ENCODE measurements around the gene NUP188.

DNA sequence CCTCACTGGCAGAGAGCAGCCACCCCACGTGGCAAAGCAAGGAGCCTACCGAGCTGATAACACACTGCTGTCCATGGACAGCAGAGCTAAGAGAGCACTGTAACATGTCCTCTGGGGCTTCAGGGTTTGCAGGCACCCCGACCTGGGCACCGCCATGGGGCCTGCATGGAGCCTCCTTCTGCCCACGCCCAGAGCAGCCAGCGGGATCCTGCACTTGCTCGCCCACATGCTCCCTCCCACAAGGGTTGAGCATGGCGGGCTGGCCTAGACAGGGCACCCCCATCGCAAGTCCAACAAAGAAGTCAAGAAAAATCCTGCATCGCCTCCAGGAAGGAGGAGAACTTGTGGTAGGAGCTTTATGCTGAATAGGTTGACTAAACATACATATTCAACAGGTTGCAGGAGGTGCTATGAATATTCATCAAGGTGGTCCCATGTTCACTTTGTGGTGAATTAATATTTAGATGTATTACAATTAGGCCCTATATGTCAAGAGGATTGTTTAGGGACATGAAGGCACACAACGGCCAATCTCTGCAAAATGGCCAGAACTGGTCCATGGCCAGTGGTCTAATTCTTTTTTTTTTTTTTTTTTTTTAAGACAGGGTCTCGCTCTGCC, 85.2 kb downstream of the NUP188 start:
- TF ChIP-seq, protein P1, sequence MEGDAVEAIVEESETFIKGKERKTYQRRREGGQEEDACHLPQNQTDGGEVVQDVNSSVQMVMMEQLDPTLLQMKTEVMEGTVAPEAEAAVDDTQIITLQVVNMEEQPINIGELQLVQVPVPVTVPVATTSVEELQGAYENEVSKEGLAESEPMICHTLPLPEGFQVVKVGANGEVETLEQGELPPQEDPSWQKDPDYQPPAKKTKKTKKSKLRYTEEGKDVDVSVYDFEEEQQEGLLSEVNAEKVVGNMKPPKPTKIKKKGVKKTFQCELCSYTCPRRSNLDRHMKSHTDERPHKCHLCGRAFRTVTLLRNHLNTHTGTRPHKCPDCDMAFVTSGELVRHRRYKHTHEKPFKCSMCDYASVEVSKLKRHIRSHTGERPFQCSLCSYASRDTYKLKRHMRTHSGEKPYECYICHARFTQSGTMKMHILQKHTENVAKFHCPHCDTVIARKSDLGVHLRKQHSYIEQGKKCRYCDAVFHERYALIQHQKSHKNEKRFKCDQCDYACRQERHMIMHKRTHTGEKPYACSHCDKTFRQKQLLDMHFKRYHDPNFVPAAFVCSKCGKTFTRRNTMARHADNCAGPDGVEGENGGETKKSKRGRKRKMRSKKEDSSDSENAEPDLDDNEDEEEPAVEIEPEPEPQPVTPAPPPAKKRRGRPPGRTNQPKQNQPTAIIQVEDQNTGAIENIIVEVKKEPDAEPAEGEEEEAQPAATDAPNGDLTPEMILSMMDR (IDR thresholded peaks at IDR 0.05 in 2 of 3, conservative IDR thresholded peaks at IDR 0.05 in 1 of 3; ENCODE audit: control insufficient read depth in 2 of 3, extremely low read depth in 1 of 3, insufficient read depth in 1 of 3, low read depth in 3 of 3, low read length in 3 of 3) = no peak
- TF ChIP-seq CREM (IDR thresholded peaks at IDR 0.05; ENCODE audit: low read depth) (no peak), EP300 (IDR thresholded peaks at IDR 0.05; ENCODE audit: borderline replicate concordance in 1 of 2, control insufficient read depth in 1 of 2, low read depth in 2 of 2, low read length in 2 of 2) (no peak), POLR2AphosphoS5 (IDR thresholded peaks at IDR 0.05; ENCODE audit: low read length) (no peak), SIN3A (IDR thresholded peaks at IDR 0.05; ENCODE audit: low read depth, low read length) (no peak), CEBPB (IDR thresholded peaks at IDR 0.05; ENCODE audit: borderline replicate concordance in 1 of 2, low read depth in 2 of 2, low read length in 2 of 2) (no peak), SMAD1 (IDR thresholded peaks at IDR 0.05; ENCODE audit: low read depth, partially characterized antibody) (no peak), HCFC1 (IDR thresholded peaks at IDR 0.05; ENCODE audit: low read length) (no peak), HDAC2 (IDR thresholded peaks at IDR 0.05) (no peak), POLR2A (IDR thresholded peaks at IDR 0.05; ENCODE audit: low read depth, low read length) (no peak), ZNF217 (IDR thresholded peaks at IDR 0.05) (no peak), BHLHE40 (IDR thresholded peaks at IDR 0.05; ENCODE audit: borderline replicate concordance in 1 of 2, low read depth in 2 of 2, low read length in 1 of 2) (no peak)
- TF ChIP-seq, protein P2, sequence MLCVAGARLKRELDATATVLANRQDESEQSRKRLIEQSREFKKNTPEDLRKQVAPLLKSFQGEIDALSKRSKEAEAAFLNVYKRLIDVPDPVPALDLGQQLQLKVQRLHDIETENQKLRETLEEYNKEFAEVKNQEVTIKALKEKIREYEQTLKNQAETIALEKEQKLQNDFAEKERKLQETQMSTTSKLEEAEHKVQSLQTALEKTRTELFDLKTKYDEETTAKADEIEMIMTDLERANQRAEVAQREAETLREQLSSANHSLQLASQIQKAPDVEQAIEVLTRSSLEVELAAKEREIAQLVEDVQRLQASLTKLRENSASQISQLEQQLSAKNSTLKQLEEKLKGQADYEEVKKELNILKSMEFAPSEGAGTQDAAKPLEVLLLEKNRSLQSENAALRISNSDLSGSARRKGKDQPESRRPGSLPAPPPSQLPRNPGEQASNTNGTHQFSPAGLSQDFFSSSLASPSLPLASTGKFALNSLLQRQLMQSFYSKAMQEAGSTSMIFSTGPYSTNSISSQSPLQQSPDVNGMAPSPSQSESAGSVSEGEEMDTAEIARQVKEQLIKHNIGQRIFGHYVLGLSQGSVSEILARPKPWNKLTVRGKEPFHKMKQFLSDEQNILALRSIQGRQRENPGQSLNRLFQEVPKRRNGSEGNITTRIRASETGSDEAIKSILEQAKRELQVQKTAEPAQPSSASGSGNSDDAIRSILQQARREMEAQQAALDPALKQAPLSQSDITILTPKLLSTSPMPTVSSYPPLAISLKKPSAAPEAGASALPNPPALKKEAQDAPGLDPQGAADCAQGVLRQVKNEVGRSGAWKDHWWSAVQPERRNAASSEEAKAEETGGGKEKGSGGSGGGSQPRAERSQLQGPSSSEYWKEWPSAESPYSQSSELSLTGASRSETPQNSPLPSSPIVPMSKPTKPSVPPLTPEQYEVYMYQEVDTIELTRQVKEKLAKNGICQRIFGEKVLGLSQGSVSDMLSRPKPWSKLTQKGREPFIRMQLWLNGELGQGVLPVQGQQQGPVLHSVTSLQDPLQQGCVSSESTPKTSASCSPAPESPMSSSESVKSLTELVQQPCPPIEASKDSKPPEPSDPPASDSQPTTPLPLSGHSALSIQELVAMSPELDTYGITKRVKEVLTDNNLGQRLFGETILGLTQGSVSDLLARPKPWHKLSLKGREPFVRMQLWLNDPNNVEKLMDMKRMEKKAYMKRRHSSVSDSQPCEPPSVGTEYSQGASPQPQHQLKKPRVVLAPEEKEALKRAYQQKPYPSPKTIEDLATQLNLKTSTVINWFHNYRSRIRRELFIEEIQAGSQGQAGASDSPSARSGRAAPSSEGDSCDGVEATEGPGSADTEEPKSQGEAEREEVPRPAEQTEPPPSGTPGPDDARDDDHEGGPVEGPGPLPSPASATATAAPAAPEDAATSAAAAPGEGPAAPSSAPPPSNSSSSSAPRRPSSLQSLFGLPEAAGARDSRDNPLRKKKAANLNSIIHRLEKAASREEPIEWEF (IDR thresholded peaks at IDR 0.05; ENCODE audit: insufficient replicate concordance, low read depth, low read length) = no peak
- TF ChIP-seq, protein P3, sequence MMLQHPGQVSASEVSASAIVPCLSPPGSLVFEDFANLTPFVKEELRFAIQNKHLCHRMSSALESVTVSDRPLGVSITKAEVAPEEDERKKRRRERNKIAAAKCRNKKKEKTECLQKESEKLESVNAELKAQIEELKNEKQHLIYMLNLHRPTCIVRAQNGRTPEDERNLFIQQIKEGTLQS (IDR thresholded peaks at IDR 0.05; ENCODE audit: borderline replicate concordance, extremely low read depth, low read depth, low read length) = no peak

Data from GM12878 (cell line).